ENCODE data around the gene FAM117A.

DNA sequence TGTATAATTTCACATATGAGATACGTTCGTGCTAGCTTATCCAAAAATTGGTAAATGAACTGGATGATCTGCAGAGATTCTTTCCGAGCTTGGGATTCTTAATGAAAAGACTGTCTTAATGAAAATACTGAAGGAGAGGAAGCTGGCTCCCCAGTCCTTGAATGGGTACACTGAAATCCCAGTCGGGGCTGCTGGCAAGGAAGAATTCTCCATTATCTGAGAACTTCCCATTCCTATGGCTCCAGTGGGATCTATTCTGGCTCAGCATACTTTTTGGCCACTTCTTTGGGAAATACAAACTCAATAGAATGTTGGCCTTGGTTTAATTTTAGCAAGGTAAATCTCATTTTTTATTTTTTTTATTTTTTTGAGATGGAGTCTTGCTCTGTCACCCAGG is 32.5 kb downstream of the FAM117A start:
- TF ChIP-seq, protein P1, sequence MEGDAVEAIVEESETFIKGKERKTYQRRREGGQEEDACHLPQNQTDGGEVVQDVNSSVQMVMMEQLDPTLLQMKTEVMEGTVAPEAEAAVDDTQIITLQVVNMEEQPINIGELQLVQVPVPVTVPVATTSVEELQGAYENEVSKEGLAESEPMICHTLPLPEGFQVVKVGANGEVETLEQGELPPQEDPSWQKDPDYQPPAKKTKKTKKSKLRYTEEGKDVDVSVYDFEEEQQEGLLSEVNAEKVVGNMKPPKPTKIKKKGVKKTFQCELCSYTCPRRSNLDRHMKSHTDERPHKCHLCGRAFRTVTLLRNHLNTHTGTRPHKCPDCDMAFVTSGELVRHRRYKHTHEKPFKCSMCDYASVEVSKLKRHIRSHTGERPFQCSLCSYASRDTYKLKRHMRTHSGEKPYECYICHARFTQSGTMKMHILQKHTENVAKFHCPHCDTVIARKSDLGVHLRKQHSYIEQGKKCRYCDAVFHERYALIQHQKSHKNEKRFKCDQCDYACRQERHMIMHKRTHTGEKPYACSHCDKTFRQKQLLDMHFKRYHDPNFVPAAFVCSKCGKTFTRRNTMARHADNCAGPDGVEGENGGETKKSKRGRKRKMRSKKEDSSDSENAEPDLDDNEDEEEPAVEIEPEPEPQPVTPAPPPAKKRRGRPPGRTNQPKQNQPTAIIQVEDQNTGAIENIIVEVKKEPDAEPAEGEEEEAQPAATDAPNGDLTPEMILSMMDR (IDR thresholded peaks at IDR 0.05; ENCODE audit: extremely low read depth in 1 of 2, insufficient read depth in 1 of 2, low read depth in 1 of 2, low read length in 2 of 2) = no peak
- TF ChIP-seq POLR2A (IDR thresholded peaks at IDR 0.05; ENCODE audit: low read depth, low read length) (no peak), POLR2AphosphoS5 (IDR thresholded peaks at IDR 0.05; ENCODE audit: insufficient read depth, low read depth, low read length) (no peak)

Data from endothelial cell of umbilical vein (primary cell).